HG02759 (cell line): ENCODE results near the gene ATXN1.

Experiments
- ATAC-seq: cut with Tn5 transposase; IDR thresholded peaks from one replicate; pipeline ENCODE4 v1.9.1; 2021; ENCODE audit warnings: mild to moderate bottlenecking, moderate library complexity; ENCODE audit not compliant: unreplicated experiment

Gene ATXN1

GRCh38 chr6:16783952-16784565 is 22.8 kb upstream of the ATXN1 start:
- ATAC-seq: no peak

DNA sequence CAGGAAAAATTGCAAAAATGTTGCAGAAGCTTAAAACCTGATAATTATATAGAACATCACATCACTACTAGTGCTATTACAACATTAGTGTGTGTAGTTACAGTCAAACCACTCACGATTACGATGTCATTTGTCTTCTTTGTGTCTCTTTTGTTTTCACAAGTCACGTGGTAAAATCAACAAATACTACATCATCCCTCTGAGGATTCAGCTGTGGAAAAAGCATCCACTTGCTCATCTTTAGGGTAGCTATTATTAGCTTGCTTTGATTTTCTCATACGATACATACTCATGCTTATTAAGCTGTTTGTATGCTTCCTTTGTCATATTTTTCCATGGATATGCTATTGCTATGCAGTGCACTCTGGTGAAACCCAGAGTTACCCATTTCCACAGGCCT is 22.2 kb upstream of the ATXN1 start:
- ATAC-seq: no peak

GRCh38 chr6:16782278-16782677 is 21.0 kb upstream of the ATXN1 start:
- ATAC-seq: no peak

GRCh38 chr6:16781348-16782169 is 20.3 kb upstream of the ATXN1 start:
- ATAC-seq: no peak

- ATAC-seq: no peak
Observed at GRCh38 chr6:16778521-16778920, 17.3 kb upstream of the ATXN1 start.

DNA sequence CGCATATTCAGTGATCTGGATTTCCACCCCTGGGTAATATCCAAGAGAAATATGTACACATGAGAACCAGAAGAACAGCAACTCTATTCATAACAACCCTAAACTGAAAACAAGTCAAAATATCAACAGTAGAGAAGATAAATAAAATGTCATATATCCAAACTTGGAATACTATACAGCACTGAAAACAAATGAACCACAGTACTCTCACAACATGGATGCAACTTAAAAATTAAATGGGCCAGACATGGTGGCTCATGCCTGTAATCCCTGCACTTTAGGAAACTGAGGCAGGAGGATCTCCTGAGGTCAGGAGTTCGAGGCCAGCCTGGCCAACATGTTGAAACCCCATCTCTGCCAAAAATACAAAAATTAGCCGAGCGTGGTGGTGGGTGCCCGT is 16.5 kb upstream of the ATXN1 start:
- no peak for ATAC-seq

GRCh38 chr6:16776394-16777017 is 15.2 kb upstream of the ATXN1 start:
- ATAC-seq: no peak

- ATAC-seq: no peak
Observed at GRCh38 chr6:16774437-16774836, 13.2 kb upstream of the ATXN1 start.

DNA sequence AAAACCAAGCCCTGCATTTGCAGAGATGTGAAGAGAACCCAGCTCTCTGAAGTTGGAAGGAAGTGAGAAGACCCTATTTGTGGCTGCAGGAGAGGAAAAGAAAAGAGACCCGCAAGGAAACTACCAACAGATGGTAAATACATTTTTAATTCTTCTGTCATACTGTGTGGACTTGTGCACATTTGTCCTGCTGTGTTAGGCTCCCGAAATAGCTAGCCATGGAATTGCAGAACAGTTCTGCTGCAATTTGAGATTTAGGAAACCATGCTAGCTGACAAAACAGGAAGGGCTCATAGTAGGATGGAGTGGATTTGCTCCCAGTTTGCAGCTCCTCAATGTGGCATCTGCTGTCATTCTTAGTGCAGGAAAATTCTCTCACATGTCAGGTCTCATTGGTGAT is 12.1 kb upstream of the ATXN1 start:
- ATAC-seq: no peak

- peak; percentile 96 for ATAC-seq
Observed at GRCh38 chr6:16770701-16771569, 9.7 kb upstream of the ATXN1 start.

- no peak for ATAC-seq
Observed at GRCh38 chr6:16769986-16770376, 8.7 kb upstream of the ATXN1 start.

GRCh38 chr6:16769131-16769985 is 8.1 kb upstream of the ATXN1 start:
- no peak for ATAC-seq

DNA sequence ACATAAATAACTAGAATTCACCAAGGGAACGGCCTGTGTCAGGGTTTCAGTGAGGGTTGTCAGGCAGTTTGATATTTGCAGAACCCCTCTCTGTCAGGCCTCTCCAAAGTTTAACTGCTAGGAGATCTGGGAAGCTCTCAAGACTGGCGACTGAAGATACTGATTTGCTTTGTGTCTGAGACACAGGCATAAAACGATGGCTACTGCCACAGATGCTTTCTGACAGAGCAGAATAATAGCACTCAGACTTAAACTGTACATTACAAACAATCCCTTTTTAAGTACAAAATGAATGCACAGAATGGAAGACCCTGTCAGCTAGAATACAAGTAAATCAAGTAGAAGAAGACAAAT is 7.2 kb upstream of the ATXN1 start:
- no peak for ATAC-seq

GRCh38 chr6:16767765-16768476 is 6.7 kb upstream of the ATXN1 start:
- no peak for ATAC-seq

DNA sequence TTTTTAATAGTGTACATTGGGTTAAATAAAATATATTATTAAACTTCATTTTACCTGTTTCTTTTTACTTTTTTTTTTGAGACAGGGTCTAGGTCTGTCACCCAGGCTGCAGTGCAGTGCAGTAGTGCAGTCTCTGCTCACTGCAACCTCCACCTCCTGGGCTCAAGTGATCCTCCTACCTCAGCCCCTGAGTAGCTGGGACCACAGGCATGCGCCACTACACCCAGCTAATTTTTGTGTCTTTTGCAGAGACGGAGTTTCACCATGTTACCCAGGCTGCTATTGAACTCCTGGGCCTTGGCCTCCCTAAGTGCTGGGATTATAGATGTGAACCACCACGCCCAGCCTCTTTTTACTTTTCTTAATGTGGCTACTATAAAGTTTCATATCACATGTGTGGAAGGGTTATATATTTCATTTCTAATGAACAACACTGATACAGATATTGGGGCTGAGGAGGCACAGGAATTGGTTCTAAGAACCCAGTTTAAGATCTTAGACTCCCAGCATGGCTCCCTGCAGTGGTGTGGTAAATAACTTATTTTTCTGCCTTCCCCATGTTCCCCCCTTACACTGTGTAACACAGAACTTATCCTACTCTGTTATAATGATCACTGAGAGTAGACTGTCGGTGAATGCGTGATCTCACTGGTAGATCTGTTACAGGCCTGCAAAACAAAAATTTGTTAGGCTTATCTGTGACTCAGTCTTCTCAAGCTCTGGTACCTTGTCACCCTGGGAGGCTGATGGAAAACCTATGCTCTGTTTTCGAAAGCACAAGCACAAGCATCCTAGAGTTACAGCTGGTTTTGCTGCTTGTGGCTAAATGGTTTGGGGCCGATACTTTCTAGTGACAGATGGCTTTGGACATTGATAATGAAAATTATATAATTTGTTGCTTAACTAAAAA is 5.8 kb upstream of the ATXN1 start:
- ATAC-seq: no peak

- no peak for ATAC-seq
Observed at GRCh38 chr6:16766043-16766536, 4.8 kb upstream of the ATXN1 start.

GRCh38 chr6:16765235-16765634 is 4.0 kb upstream of the ATXN1 start:
- no peak for ATAC-seq

- ATAC-seq: no peak
Observed at GRCh38 chr6:16764188-16764950, 3.1 kb upstream of the ATXN1 start.
